ENCODE data around the gene ARHGAP44. TPM values are rescaled to one million over a fixed set of nuclear protein-coding genes. Genes with fewer than 3 reads are reported as not detected.

The ARHGAP44 gene
- total RNA-seq, 5 donors from 2014 or later (not counting 1 experiment from before 2014, with no cell fraction given) = 0.15 to 0.39 (median 0.38) TPM; not detected in 2

DNA sequence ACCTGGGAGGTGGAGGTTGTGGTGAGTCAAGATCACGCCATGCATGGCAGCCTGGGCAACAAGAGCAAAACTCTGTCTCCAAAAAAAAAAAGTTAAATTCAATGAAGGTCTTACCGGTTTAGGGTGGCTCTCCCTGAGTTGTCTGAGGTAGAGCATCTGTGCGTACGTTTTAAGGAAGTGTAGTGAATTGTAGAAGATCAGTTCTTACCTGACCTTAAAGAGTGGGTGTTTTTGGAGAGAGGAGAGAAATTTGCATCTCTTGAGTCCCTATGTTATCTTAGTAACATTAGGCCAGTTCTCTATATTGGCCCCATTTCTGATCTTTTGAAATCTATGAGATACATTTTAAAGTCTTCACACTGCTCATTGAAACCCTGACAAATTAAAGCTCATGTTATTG is 172.4 kb downstream of the ARHGAP44 start:
- no peak for ATAC-seq (replicated peaks in 1 of 4)
- Mint-ChIP-seq H3K27ac (no peak overlapping the region), H3K4me3 (no peak overlapping the region), H3K36me3 (no peaks in the 10 kb centered on the region), H3K4me1 (no peaks in the 10 kb centered on the region), H3K9me3 (peaks cover 0 to 12% (median 3%) of the 10 kb centered on the region in 3 donors), H3K27me3 (peaks cover 0 to 5% of the 10 kb centered on the region in 2 donors)
- CTCF ChIA-PET = no interaction called here
- no peaks in the 10 kb centered on the region for H3K4me1 ChIP-seq (ENCODE audit: control insufficient read depth in 1 of 2, extremely low read depth in 1 of 2, insufficient read depth in 2 of 2, low read length in 2 of 2)
- H3K27me3 ChIP-seq (replicated peaks in 1 of 2; ENCODE audit: control insufficient read depth in 2 of 2, extremely low read depth in 1 of 2, insufficient read depth in 2 of 2, low read length in 1 of 2) = peaks cover 0 to 6% of the 10 kb centered on the region in 2 experiments
- H3K27ac ChIP-seq (ENCODE audit: low read length) = no peak overlapping the region
- H3K9me3 ChIP-seq = no peaks in the 10 kb centered on the region
- 86% methylated on average over 4 of the region's 4 CpGs for WGBS (ENCODE audit: insufficient coverage)
- no peak for DNase-seq
- POLR2A ChIA-PET = no interaction called here
- H3K36me3 ChIP-seq (ENCODE audit: control insufficient read depth in 2 of 2, extremely low read depth in 1 of 2, insufficient read depth in 1 of 2, low read length in 1 of 2) = no peaks in the 10 kb centered on the region
- no peak overlapping the region for H3K4me3 ChIP-seq (ENCODE audit: control insufficient read depth in 1 of 2, extremely low read depth in 1 of 2, low read length in 1 of 2)

DNA sequence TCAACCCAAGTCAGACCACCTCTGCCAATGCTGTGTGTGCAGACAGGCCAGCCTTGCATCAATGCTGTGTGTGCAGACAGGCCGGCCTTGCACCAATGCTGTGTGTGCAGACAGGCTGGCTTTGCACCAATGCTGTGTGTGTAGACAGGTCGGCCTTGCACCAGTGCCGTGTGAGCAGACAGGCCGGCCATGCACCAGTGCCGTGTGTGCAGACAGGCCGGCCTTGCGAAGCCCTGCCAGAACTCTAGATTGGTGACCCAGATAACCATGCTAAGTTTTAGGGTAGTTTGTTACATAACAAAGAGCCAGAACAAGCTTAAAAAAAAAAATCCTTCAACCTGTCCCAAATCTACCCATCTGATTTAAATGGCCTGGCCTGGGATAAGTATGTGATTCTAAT is 174.2 kb downstream of the ARHGAP44 start:
- WGBS (ENCODE audit: insufficient coverage) = 67% methylated on average over 3 of the region's 7 CpGs
- Mint-ChIP-seq H3K4me3 (no peak overlapping the region), H3K36me3 (no peaks in the 10 kb centered on the region), H3K9me3 (peaks cover 0 to 5% (median 0%) of the 10 kb centered on the region in 3 donors), H3K27ac (no peak overlapping the region), H3K27me3 (peaks cover 2 to 5% of the 10 kb centered on the region in 2 donors), H3K4me1 (no peaks in the 10 kb centered on the region)
- DNase-seq (no peak), ATAC-seq (replicated peaks in 1 of 4) (no peak)
- H3K4me3 ChIP-seq (ENCODE audit: control insufficient read depth in 1 of 2, extremely low read depth in 1 of 2, low read length in 1 of 2) = no peak overlapping the region
- ChIA-PET POLR2A (no interaction called here), CTCF (no interaction called here)
- H3K36me3 ChIP-seq (ENCODE audit: control insufficient read depth in 2 of 2, extremely low read depth in 1 of 2, insufficient read depth in 1 of 2, low read length in 1 of 2) = no peaks in the 10 kb centered on the region
- H3K9me3 ChIP-seq = no peaks in the 10 kb centered on the region
- H3K27me3 ChIP-seq (replicated peaks in 1 of 2; ENCODE audit: control insufficient read depth in 2 of 2, extremely low read depth in 1 of 2, insufficient read depth in 2 of 2, low read length in 1 of 2) = peaks cover 0 to 7% of the 10 kb centered on the region in 2 experiments
- no peaks in the 10 kb centered on the region for H3K4me1 ChIP-seq (ENCODE audit: control insufficient read depth in 1 of 2, extremely low read depth in 1 of 2, insufficient read depth in 2 of 2, low read length in 2 of 2)
- H3K27ac ChIP-seq (ENCODE audit: low read length) = no peak overlapping the region

DNA sequence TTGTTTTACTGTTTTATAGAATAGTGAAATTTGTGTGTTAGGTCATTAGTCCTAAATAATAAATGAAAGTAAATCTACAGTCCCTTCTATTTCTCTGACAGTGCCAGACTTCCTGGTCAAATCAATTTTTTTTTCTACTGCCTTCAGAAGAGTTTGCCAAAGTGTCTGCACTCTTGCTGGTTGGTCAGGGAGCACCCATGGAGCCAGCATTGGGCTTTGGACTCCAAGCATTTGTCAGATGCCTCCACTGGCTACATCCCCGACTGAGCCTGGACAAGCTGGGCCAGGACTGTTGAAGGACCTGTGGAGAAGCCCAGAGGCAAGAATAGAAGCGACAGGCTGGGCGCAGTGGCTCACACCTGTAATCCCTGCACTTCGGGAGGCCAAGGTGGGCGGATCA is 174.9 kb downstream of the ARHGAP44 start:
- ChIA-PET POLR2A (no interaction called here), CTCF (no interaction called here)
- Histone ChIP-seq H3K27ac (ENCODE audit: low read length) (no peak overlapping the region), H3K9me3 (no peaks in the 10 kb centered on the region), H3K4me1 (ENCODE audit: control insufficient read depth in 1 of 2, extremely low read depth in 1 of 2, insufficient read depth in 2 of 2, low read length in 2 of 2) (no peaks in the 10 kb centered on the region), H3K4me3 (ENCODE audit: control insufficient read depth in 1 of 2, extremely low read depth in 1 of 2, low read length in 1 of 2) (no peak overlapping the region), H3K27me3 (replicated peaks in 1 of 2; ENCODE audit: control insufficient read depth in 2 of 2, extremely low read depth in 1 of 2, insufficient read depth in 2 of 2, low read length in 1 of 2) (peaks cover 0 to 7% of the 10 kb centered on the region in 2 experiments), H3K36me3 (ENCODE audit: control insufficient read depth in 2 of 2, extremely low read depth in 1 of 2, insufficient read depth in 1 of 2, low read length in 1 of 2) (no peaks in the 10 kb centered on the region)
- H3K4me1 Mint-ChIP-seq = no peaks in the 10 kb centered on the region
- no peak overlapping the region for H3K4me3 Mint-ChIP-seq
- H3K27me3 Mint-ChIP-seq = peaks cover 2 to 8% of the 10 kb centered on the region in 2 donors
- H3K36me3 Mint-ChIP-seq = no peaks in the 10 kb centered on the region
- H3K9me3 Mint-ChIP-seq = no peaks in the 10 kb centered on the region
- ATAC-seq (replicated peaks in 1 of 4) = no peak
- WGBS (ENCODE audit: insufficient coverage) = 70% methylated on average over 5 of the region's 5 CpGs
- no peak for DNase-seq
- no peak overlapping the region for H3K27ac Mint-ChIP-seq

DNA sequence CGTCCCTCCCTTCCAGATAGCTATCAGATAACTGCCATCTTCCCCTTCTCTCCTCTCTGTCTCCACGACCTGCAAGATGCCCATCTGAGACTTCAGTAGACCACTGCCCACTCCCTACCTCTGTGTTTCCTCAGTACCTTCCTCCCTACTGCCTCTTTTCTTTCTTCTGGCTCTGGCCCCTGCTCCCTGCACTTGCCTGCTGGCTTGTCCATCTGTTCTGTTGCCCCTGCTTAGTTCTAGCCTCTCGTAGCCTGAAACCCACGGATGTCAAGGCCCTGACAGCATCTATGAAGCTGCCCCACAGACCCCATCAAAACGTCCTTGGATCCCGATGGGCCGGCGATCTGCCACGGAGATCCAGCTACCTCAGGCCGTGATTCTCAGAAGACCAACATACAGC is 175.5 kb downstream of the ARHGAP44 start:
- Mint-ChIP-seq H3K4me1 (no peaks in the 10 kb centered on the region), H3K36me3 (no peaks in the 10 kb centered on the region), H3K9me3 (no peaks in the 10 kb centered on the region), H3K27me3 (peaks cover 2 to 9% of the 10 kb centered on the region in 2 donors), H3K4me3 (no peak overlapping the region), H3K27ac (no peak overlapping the region)
- DNase-seq (no peak), ATAC-seq (replicated peaks in 1 of 4) (no peak)
- ChIA-PET POLR2A (no interaction called here), CTCF (no interaction called here)
- no peaks in the 10 kb centered on the region for H3K36me3 ChIP-seq (ENCODE audit: control insufficient read depth in 2 of 2, extremely low read depth in 1 of 2, insufficient read depth in 1 of 2, low read length in 1 of 2)
- no peaks in the 10 kb centered on the region for H3K4me1 ChIP-seq (ENCODE audit: control insufficient read depth in 1 of 2, extremely low read depth in 1 of 2, insufficient read depth in 2 of 2, low read length in 2 of 2)
- no peak overlapping the region for H3K27ac ChIP-seq (ENCODE audit: low read length)
- H3K4me3 ChIP-seq (ENCODE audit: control insufficient read depth in 1 of 2, extremely low read depth in 1 of 2, low read length in 1 of 2) = no peak overlapping the region
- H3K9me3 ChIP-seq = no peaks in the 10 kb centered on the region
- WGBS (ENCODE audit: insufficient coverage) = 77% methylated on average over 10 of the region's 10 CpGs
- peaks cover 0 to 7% of the 10 kb centered on the region in 2 experiments for H3K27me3 ChIP-seq (replicated peaks in 1 of 2; ENCODE audit: control insufficient read depth in 2 of 2, extremely low read depth in 1 of 2, insufficient read depth in 2 of 2, low read length in 1 of 2)

DNA sequence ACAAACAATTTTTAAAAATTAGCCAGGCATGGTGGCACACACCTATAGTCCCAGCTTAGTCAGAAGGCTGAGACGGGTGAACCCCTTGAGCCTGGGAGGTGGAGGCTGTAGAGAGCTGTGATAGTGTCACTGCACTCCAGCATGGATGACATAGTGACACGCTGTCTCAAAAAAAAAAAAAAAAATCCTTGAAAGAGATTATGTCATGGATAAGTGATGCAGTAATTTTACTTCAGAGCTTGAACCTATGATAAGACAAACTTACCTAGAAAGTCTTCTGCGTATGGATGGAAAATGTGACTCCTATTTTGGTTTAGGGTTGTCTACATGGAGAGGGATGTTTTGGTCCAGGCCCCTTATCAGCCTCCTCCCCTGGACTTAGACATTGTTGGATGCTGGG is 176.7 kb downstream of the ARHGAP44 start:
- Mint-ChIP-seq H3K4me3 (no peak overlapping the region), H3K9me3 (no peaks in the 10 kb centered on the region), H3K27ac (no peak overlapping the region), H3K4me1 (no peaks in the 10 kb centered on the region), H3K27me3 (peaks cover 2 to 9% of the 10 kb centered on the region in 2 donors), H3K36me3 (no peaks in the 10 kb centered on the region)
- H3K4me3 ChIP-seq (ENCODE audit: control insufficient read depth in 1 of 2, extremely low read depth in 1 of 2, low read length in 1 of 2) = no peak overlapping the region
- ChIA-PET POLR2A (interaction anchor here in 1 of 2 donors (0.6 to 0.7 kb wide), 2 partner anchors 27 to 1639 kb away, joined by 3 to 5 read pairs; no protein-coding TSS in a partner anchor), CTCF (no interaction called here)
- no CpG with 5 or more reads among the region's 3 CpGs for WGBS (ENCODE audit: insufficient coverage)
- H3K9me3 ChIP-seq = no peaks in the 10 kb centered on the region
- DNase-seq (no peak), ATAC-seq (replicated peaks in 1 of 4) (no peak)
- no peak overlapping the region for H3K27ac ChIP-seq (ENCODE audit: low read length)
- H3K27me3 ChIP-seq (replicated peaks in 1 of 2; ENCODE audit: control insufficient read depth in 2 of 2, extremely low read depth in 1 of 2, insufficient read depth in 2 of 2, low read length in 1 of 2) = peaks cover 0 to 7% of the 10 kb centered on the region in 2 experiments
- no peaks in the 10 kb centered on the region for H3K4me1 ChIP-seq (ENCODE audit: control insufficient read depth in 1 of 2, extremely low read depth in 1 of 2, insufficient read depth in 2 of 2, low read length in 2 of 2)
- H3K36me3 ChIP-seq (ENCODE audit: control insufficient read depth in 2 of 2, extremely low read depth in 1 of 2, insufficient read depth in 1 of 2, low read length in 1 of 2) = no peaks in the 10 kb centered on the region

DNA sequence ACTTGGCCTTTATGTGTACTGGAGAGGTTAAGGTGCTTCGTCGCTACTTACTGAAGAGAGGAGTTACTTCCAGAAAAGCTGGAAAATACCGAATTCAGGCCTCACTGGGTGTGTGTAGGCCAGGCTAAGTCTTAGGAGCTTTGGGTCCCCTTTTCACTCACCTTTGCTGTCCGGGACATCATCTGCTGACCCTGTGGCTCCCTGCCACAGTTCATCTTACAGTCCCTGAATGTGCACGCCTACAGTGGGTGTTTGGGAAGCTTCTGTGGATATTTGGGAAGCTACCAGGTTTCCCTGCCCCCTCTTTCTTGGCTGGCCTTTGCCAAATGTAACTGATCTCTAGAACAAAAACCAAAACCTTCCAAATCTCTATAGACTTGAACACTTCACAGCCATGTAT is 177.1 kb downstream of the ARHGAP44 start:
- no peak overlapping the region for H3K27ac Mint-ChIP-seq
- H3K4me1 ChIP-seq (ENCODE audit: control insufficient read depth in 1 of 2, extremely low read depth in 1 of 2, insufficient read depth in 2 of 2, low read length in 2 of 2) = no peaks in the 10 kb centered on the region
- no peaks in the 10 kb centered on the region for H3K36me3 ChIP-seq (ENCODE audit: control insufficient read depth in 2 of 2, extremely low read depth in 1 of 2, insufficient read depth in 1 of 2, low read length in 1 of 2)
- CTCF ChIA-PET = no interaction called here
- ATAC-seq (replicated peaks in 1 of 4) (no peak), DNase-seq (no peak)
- no peak overlapping the region for H3K4me3 ChIP-seq (ENCODE audit: control insufficient read depth in 1 of 2, extremely low read depth in 1 of 2, low read length in 1 of 2)
- no peak overlapping the region for H3K4me3 Mint-ChIP-seq
- no peaks in the 10 kb centered on the region for H3K4me1 Mint-ChIP-seq
- peaks cover 0 to 9% of the 10 kb centered on the region in 2 experiments for H3K27me3 ChIP-seq (replicated peaks in 1 of 2; ENCODE audit: control insufficient read depth in 2 of 2, extremely low read depth in 1 of 2, insufficient read depth in 2 of 2, low read length in 1 of 2)
- no peaks in the 10 kb centered on the region for H3K9me3 Mint-ChIP-seq
- H3K36me3 Mint-ChIP-seq = no peaks in the 10 kb centered on the region
- H3K9me3 ChIP-seq = no peaks in the 10 kb centered on the region
- POLR2A ChIA-PET = no interaction called here
- WGBS (ENCODE audit: insufficient coverage) = 57% methylated on average over 2 of the region's 5 CpGs
- H3K27me3 Mint-ChIP-seq = peaks cover 5 to 11% of the 10 kb centered on the region in 2 donors
- H3K27ac ChIP-seq (ENCODE audit: low read length) = no peak overlapping the region

DNA sequence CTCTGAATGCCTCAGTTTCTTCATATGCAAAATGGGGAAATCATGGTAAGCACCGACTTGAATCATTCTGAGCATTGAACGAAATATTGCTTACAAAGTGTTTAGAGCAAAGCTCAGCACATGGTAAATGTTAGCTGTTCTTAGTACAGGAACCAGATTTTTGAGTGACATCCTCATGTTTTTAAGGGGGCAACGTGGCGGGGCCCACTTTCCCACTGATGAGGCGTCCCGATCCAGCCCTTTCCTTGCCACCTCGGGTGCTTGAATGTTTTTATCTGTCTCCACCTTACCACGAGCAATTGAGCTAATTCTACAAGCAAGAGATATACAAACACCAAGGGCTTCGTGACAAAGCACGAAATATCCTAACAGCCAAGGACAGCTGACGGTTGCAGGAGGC is 178.7 kb downstream of the ARHGAP44 start:
- Mint-ChIP-seq H3K4me3 (no peak overlapping the region), H3K36me3 (no peaks in the 10 kb centered on the region), H3K27me3 (peaks cover 16 to 21% of the 10 kb centered on the region in 2 donors), H3K27ac (no peak overlapping the region), H3K4me1 (no peaks in the 10 kb centered on the region), H3K9me3 (no peaks in the 10 kb centered on the region)
- H3K4me1 ChIP-seq (ENCODE audit: control insufficient read depth in 1 of 2, extremely low read depth in 1 of 2, insufficient read depth in 2 of 2, low read length in 2 of 2) = no peaks in the 10 kb centered on the region
- CTCF ChIA-PET = no interaction called here
- ATAC-seq (replicated peaks in 1 of 4) (no peak), DNase-seq (no peak)
- no peak overlapping the region for H3K4me3 ChIP-seq (ENCODE audit: control insufficient read depth in 1 of 2, extremely low read depth in 1 of 2, low read length in 1 of 2)
- peaks cover 0 to 11% of the 10 kb centered on the region in 2 experiments for H3K27me3 ChIP-seq (replicated peaks in 1 of 2; ENCODE audit: control insufficient read depth in 2 of 2, extremely low read depth in 1 of 2, insufficient read depth in 2 of 2, low read length in 1 of 2)
- POLR2A ChIA-PET = no interaction called here
- H3K9me3 ChIP-seq = no peaks in the 10 kb centered on the region
- H3K36me3 ChIP-seq (ENCODE audit: control insufficient read depth in 2 of 2, extremely low read depth in 1 of 2, insufficient read depth in 1 of 2, low read length in 1 of 2) = no peaks in the 10 kb centered on the region
- 73% methylated on average over 9 of the region's 11 CpGs for WGBS (ENCODE audit: insufficient coverage)
- H3K27ac ChIP-seq (ENCODE audit: low read length) = no peak overlapping the region
